ENCODE results near the gene ZNF684. TPM values are rescaled to one million over a fixed set of nuclear protein-coding genes. Genes with fewer than 3 reads are reported as not detected.

ZNF684 gene
- polyA plus RNA-seq, 1 donor (not counting 4 experiments of a cell fraction or from before 2014, with no cell fraction given), result 2.8 TPM

- no peaks in the 10 kb centered on the region for H3K9me3 ChIP-seq (ENCODE audit: control insufficient read depth, low read depth, low read length)
- H4K20me1 ChIP-seq (ENCODE audit: control insufficient read depth, extremely low read depth, insufficient read depth, low read length), result no peaks in the 10 kb centered on the region
- no peak overlapping the region for H3K27ac ChIP-seq (ENCODE audit: control insufficient read depth, insufficient read depth, low read length)
- DNase-seq (ENCODE audit: low read depth, low spot score) (no peak), FAIRE-seq (no peak)
- no peaks in the 10 kb centered on the region for H3K79me2 ChIP-seq (ENCODE audit: control insufficient read depth, insufficient read depth, low read length)
- H3K36me3 ChIP-seq (ENCODE audit: control insufficient read depth in 2 of 2, extremely low read depth in 1 of 2, insufficient read depth in 2 of 2, low read length in 2 of 2), result no peaks in the 10 kb centered on the region
- TF ChIP-seq EZH2 (IDR thresholded peaks at IDR 0.05; ENCODE audit: low read length), result no peak
- no peak for TF ChIP-seq CTCF (optimal IDR thresholded peaks at IDR 0.05 in 1 of 3, IDR thresholded peaks at IDR 0.05 in 1 of 3, conservative IDR thresholded peaks at IDR 0.05 in 1 of 3; ENCODE audit: extremely low read depth in 1 of 3, insufficient read depth in 2 of 3, low read length in 3 of 3)
- dilution Hi-C loops (cut with MboI; ENCODE audit: extremely low pct_ligation_motif_present, low sequenced_read_pairs), result no loop called here
- H3K9ac ChIP-seq (ENCODE audit: control insufficient read depth, extremely low read depth, insufficient read depth, low read length), result no peak overlapping the region
- no peak overlapping the region for H2AFZ ChIP-seq (ENCODE audit: control insufficient read depth, low read length)
- no peaks in the 10 kb centered on the region for H3K9me1 ChIP-seq (ENCODE audit: control insufficient read depth, extremely low read depth, insufficient read depth, low read length)
- no peak overlapping the region for H3K4me2 ChIP-seq (ENCODE audit: control insufficient read depth, extremely low read depth, insufficient read depth, low read depth, low read length)
- H3K27me3 ChIP-seq (ENCODE audit: control insufficient read depth, extremely low read depth, insufficient read depth, low read length), result no peaks in the 10 kb centered on the region
- H3K4me3 ChIP-seq (ENCODE audit: control insufficient read depth in 2 of 3, extremely low read depth in 1 of 3, insufficient read depth in 2 of 3, low read depth in 1 of 3, low read length in 3 of 3), result no peak overlapping the region
- no peaks in the 10 kb centered on the region for H3K4me1 ChIP-seq (ENCODE audit: control insufficient read depth, extremely low read depth, insufficient read depth, low read length)
Observed at GRCh38 chr1:40519517-40519916, 11.9 kb upstream of the ZNF684 start.

- no peaks in the 10 kb centered on the region for H3K36me3 ChIP-seq (ENCODE audit: control insufficient read depth in 2 of 2, extremely low read depth in 1 of 2, insufficient read depth in 2 of 2, low read length in 2 of 2)
- H3K79me2 ChIP-seq (ENCODE audit: control insufficient read depth, insufficient read depth, low read length), result no peaks in the 10 kb centered on the region
- no peaks in the 10 kb centered on the region for H3K9me3 ChIP-seq (ENCODE audit: control insufficient read depth, low read depth, low read length)
- dilution Hi-C loops (cut with MboI; ENCODE audit: extremely low pct_ligation_motif_present, low sequenced_read_pairs), result no loop called here
- no peaks in the 10 kb centered on the region for H4K20me1 ChIP-seq (ENCODE audit: control insufficient read depth, extremely low read depth, insufficient read depth, low read length)
- H3K4me1 ChIP-seq (ENCODE audit: control insufficient read depth, extremely low read depth, insufficient read depth, low read length), result peaks cover 5% of the 10 kb centered on the region
- H3K27me3 ChIP-seq (ENCODE audit: control insufficient read depth, extremely low read depth, insufficient read depth, low read length), result no peaks in the 10 kb centered on the region
- DNase-seq (ENCODE audit: low read depth, low spot score), result no peak
- peak overlapping the region; percentile 99 for H2AFZ ChIP-seq (ENCODE audit: control insufficient read depth, low read length)
- H3K4me2 ChIP-seq (ENCODE audit: control insufficient read depth, extremely low read depth, insufficient read depth, low read depth, low read length), result peak overlapping the region; percentile 96
- no peak for FAIRE-seq
- peak overlapping the region; percentile 55 to 91 (median 86) for H3K4me3 ChIP-seq (ENCODE audit: control insufficient read depth in 2 of 3, extremely low read depth in 1 of 3, insufficient read depth in 2 of 3, low read depth in 1 of 3, low read length in 3 of 3)
- H3K9ac ChIP-seq (ENCODE audit: control insufficient read depth, extremely low read depth, insufficient read depth, low read length), result peak overlapping the region; percentile 75
- H3K27ac ChIP-seq (ENCODE audit: control insufficient read depth, insufficient read depth, low read length), result peak overlapping the region; percentile 56
- TF ChIP-seq EZH2 (IDR thresholded peaks at IDR 0.05; ENCODE audit: low read length), result no peak
- no peak for TF ChIP-seq CTCF (optimal IDR thresholded peaks at IDR 0.05 in 1 of 3, IDR thresholded peaks at IDR 0.05 in 1 of 3, conservative IDR thresholded peaks at IDR 0.05 in 1 of 3; ENCODE audit: extremely low read depth in 1 of 3, insufficient read depth in 2 of 3, low read length in 3 of 3)
- H3K9me1 ChIP-seq (ENCODE audit: control insufficient read depth, extremely low read depth, insufficient read depth, low read length), result no peaks in the 10 kb centered on the region
Observed at GRCh38 chr1:40530735-40531380, 579 bp upstream of the ZNF684 start.

All from keratinocyte (primary cell).